MG63 (cell line): Measurements from ENCODE around the gene GABRG3. TPM values are rescaled to one million over a fixed set of nuclear protein-coding genes. Genes with fewer than 3 reads are reported as not detected.

ENCODE experiments used
- DNase-seq: peaks from one replicate; pipeline ENCODE4 v3.0.0-alpha.2; 2020
- H3K27me3 ChIP-seq: fragments of 250-450 bp; sonication (Bioruptor Pico); 2 replicates; pipeline ENCODE4 v1.5.1; 2020; ENCODE audit warnings: mild to moderate bottlenecking, moderate library complexity
- H3K36me3 ChIP-seq: fragments of 250-450 bp; sonication (Bioruptor Pico); 2 replicates; pipeline ENCODE4 v1.5.1; 2020; ENCODE audit warnings: mild to moderate bottlenecking, moderate library complexity
- H3K4me3 ChIP-seq: fragments of 250-450 bp; sonication (Bioruptor Pico); 2 replicates; pipeline ENCODE4 v1.5.1; 2020; ENCODE audit warnings: mild to moderate bottlenecking, moderate library complexity
- H3K9me3 ChIP-seq: fragments of 250-450 bp; sonication (Bioruptor Pico); 2 replicates; pipeline ENCODE4 v1.5.1; 2020; ENCODE audit warnings: mild to moderate bottlenecking, moderate library complexity
- total RNA-seq: library from RNA; depleted of rRNA; stranded (reverse); fragments of >200 nt; shearing (Covaris generic); gene quantifications from 2 replicates; pipeline ENCODE4 v1.2.3, GENCODE V29; 2014; ENCODE audit warnings: low replicate concordance

The GABRG3 gene
- total RNA-seq, 1 experiment from 2014 or later = not detected

DNA sequence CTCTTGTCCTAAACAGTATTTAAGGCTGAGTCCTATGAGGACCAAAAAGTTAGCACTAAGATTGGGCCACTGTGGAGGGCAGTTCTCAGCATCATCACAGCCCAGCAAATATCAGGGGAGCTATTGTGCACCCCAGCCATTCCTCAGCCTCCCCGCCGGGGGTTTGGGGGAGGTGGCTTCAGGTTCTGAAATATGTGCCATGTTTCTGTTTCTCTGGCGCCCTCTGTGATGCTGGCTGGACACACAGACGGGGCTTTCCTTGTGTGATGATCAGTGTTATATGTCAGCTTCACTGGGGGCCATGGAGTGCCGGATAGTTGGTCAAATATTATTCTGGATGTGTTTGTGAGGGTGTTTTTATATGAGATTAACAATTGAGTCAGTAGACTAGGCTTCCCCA, 106.8 kb downstream of the GABRG3 start:
- Histone ChIP-seq H3K36me3 (no peaks in the 10 kb centered on the region), H3K4me3 (no peak overlapping the region), H3K27me3 (no peaks in the 10 kb centered on the region), H3K9me3 (no peaks in the 10 kb centered on the region)
- DNase-seq = no peak

DNA sequence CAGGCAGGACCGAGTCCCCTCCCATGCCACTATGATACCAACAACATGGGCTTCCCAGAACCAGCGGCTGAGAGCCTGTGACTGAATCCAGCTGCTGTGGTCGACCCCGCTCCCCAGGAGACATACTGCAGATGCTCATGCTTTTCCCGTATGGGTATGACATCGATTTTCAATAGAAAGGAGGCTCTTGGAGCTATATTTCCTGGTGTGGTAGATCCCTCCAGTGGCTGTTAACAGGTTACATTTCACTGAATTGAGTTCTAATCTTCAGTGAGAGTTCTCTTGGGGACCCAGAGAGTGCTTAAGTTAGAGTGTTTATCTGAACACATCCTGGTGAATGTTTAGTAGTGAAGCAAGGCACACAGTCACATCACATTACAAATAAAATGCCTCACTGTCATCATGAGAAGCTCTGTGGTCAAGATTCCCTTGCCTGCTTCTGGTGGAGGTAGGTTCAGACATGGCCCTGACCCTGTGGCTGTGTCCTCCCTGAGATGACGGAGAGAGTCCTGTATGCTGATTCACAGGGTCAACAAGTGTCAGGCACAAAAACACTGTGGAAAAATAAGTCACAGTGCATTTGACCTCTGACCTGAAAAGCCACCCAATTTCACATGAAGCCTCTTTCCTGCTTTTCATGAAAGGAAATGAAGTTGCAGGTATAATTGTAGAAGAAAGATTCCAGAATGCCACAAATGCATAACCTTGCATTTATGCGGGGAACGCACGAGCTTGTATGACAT, 110.9 kb downstream of the GABRG3 start:
- no peaks in the 10 kb centered on the region for H3K9me3 ChIP-seq
- H3K36me3 ChIP-seq = no peaks in the 10 kb centered on the region
- DNase-seq = no peak
- no peak overlapping the region for H3K4me3 ChIP-seq
- no peaks in the 10 kb centered on the region for H3K27me3 ChIP-seq

DNA sequence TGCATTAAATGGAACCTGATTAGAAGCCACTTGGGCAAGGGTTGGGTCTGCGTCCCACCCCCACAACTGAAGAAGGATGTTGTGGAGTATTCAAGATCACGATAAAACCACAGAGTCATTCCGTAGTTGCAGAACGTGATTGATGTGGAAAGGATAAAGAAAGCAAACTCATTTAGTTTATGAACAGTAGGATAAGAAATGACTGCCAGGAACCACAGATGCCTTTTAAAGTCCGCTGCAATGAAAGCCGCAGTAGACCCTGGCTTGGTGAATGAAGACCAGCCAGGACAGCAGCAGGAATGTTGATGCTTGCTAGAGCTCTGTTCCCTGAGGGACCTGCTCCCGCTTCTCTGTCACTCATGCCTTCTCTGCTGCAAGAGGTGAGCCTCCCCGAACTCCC, 111.5 kb downstream of the GABRG3 start:
- no peak overlapping the region for H3K4me3 ChIP-seq
- H3K36me3 ChIP-seq = no peaks in the 10 kb centered on the region
- no peaks in the 10 kb centered on the region for H3K27me3 ChIP-seq
- H3K9me3 ChIP-seq = no peaks in the 10 kb centered on the region
- DNase-seq = no peak

DNA sequence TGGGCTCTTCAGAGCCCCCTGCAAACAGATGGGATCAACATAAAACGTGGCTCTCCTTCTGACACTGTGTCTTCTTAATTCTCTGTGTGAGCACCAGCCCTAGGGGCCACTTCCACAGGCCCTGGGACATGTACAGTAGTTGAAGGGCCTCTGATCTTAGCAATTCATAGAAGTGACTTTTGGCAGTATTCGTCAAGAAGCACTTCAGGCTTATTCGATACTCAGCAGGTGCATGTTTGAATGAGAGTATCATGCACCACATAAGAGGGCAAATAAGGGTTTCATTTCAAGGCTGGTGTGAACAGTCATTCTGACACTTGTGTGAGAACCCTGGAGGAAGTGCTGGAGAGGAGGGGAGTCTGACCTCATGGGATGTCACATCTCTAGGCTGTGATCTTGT, 113.9 kb downstream of the GABRG3 start:
- Histone ChIP-seq H3K9me3 (no peaks in the 10 kb centered on the region), H3K4me3 (no peak overlapping the region), H3K36me3 (no peaks in the 10 kb centered on the region), H3K27me3 (no peaks in the 10 kb centered on the region)
- DNase-seq = no peak

DNA sequence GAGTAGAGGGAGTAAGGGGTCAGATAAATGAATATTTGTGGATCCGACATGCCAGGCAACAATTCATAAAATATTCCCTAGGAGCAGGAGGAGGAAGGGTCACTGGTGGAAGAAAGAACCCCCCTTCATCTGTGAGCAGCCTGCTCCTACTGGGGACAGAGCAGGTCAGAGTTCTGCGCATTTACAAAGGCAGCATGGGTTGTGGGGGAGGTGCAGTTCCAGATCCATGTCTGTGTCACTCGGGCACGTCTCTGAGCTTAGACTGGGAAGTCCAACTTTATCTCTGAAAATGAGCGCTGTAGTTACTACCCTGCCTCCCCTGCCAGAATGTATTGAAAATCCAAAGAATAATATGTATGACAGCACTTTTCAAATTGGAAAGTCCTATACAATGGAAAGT, 115.2 kb downstream of the GABRG3 start:
- Histone ChIP-seq H3K36me3 (no peaks in the 10 kb centered on the region), H3K4me3 (no peak overlapping the region), H3K9me3 (no peaks in the 10 kb centered on the region), H3K27me3 (no peaks in the 10 kb centered on the region)
- DNase-seq = no peak

DNA sequence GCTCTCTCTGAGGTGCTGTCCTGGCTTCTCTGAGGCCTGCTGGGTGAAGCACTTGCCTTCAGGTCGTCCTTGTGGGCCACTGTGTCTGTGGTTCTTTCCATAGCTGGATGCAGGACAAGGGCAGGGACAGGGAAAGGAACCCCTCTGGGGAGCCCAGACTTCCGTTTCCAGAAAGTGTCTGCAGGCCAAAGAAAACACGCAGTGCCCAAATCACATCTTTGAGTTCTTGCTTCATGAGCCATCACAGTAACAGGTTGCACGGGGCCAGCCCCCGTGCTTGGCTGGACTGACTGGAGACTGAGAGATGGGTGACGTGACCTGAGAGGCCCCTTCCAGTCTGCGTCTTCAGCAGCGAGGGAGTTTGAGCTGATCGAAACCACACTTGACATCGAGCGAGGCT, 115.8 kb downstream of the GABRG3 start:
- DNase-seq = no peak
- Histone ChIP-seq H3K9me3 (no peaks in the 10 kb centered on the region), H3K36me3 (no peaks in the 10 kb centered on the region), H3K4me3 (no peak overlapping the region), H3K27me3 (no peaks in the 10 kb centered on the region)

DNA sequence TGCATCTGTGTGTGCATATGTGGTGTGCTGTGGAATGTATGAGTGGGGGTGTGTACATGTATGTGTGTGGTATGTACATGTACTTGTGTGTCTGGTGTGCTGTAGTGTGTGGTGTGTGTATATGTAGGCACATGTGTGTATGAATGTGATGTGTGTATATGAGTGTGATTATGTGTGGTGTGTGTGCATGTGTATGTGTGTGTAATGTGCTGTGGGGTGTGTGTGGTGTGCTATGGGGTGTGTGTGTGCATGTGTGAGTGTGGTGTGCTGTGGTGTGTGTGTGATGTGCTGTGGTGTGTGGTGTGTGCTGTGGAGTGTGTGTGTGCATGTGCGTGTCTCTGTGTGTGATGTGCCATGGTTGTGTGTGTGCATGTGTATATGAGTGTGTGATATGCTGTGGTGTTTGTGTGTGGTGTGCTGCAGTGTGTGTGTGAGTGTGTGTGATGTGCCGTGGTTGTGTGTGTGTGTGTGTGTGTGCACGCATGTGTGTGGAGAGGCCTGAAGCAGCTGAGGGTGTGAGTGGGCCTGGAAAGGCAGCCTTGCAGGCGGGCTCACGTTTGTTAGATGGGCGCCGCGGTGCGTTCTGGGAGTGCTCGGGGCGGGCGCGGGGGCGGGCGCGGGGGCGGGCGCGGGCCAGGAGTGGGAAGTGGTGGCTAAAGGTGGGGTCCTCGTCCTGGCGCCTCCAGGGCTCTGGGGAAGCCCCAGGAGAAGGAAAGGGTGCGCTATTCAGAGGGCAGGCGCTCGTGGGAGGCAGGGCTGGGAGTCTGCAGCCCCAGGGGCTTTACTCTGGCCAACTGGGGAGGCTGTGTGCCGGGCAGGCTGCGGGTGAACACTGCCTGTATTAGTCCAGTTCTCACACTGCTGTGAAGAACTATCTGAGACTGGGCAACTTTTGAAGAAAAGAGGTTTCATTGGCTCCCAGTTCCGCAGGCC, 116.9 kb downstream of the GABRG3 start:
- no peaks in the 10 kb centered on the region for H3K9me3 ChIP-seq
- H3K4me3 ChIP-seq = no peak overlapping the region
- H3K27me3 ChIP-seq = no peaks in the 10 kb centered on the region
- no peak for DNase-seq
- H3K36me3 ChIP-seq = no peaks in the 10 kb centered on the region

DNA sequence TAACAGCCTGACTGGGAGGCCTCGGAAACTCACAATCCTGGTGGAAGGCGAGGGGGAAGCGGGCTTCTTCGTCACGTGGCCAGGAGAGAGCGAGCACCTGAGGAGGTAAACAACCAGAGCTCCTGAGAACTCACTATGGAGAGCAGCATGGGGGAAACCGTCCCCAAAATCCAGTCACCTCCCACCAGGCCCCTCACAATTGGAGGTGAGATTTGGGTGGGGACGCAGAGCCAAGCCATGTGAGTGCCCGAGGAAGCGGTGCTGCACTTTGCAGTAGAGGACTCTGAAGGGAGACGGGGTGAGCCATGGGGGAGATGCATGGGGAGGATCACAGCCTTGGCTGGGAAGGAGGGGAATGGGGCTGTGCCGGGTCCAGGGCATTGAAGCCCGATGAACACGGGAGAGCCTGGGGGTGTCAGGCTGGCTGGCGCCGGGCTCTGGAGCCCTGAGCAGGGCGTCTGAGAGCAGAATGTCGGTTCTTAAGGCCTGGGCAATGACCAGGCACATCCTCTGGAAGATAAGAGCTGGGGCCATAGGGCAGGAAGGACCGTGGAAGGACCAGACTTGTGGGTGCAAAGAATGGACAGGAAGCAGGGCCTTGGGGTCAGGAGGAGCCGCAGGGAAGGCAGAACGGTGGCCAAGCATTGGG, 117.7 kb downstream of the GABRG3 start:
- no peak for DNase-seq
- no peak overlapping the region for H3K4me3 ChIP-seq
- H3K27me3 ChIP-seq = no peaks in the 10 kb centered on the region

DNA sequence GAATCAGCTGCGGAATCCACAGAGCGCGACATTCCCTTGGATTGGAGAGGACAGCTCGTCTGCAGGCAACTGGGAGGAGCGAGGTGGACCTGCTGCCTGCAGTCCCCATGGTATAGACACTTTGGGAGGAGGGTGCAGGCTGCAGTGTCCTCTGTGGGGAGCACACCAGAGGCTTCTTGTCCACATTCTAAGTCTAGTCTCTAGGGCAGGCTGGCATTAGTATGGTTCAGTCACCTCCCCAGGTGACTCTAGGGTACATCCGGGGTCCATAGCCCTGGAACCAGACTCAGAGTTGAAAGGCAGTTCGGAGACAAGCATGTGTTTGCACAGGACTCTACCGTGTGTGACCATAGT, 118.2 kb downstream of the GABRG3 start:
- Histone ChIP-seq H3K27me3 (no peaks in the 10 kb centered on the region), H3K36me3 (no peaks in the 10 kb centered on the region), H3K4me3 (no peak overlapping the region), H3K9me3 (no peaks in the 10 kb centered on the region)
- no peak for DNase-seq

More for the DNA sequence above, 117.7 kb downstream of the GABRG3 start:
- Histone ChIP-seq H3K9me3 (no peaks in the 10 kb centered on the region), H3K36me3 (no peaks in the 10 kb centered on the region)

DNA sequence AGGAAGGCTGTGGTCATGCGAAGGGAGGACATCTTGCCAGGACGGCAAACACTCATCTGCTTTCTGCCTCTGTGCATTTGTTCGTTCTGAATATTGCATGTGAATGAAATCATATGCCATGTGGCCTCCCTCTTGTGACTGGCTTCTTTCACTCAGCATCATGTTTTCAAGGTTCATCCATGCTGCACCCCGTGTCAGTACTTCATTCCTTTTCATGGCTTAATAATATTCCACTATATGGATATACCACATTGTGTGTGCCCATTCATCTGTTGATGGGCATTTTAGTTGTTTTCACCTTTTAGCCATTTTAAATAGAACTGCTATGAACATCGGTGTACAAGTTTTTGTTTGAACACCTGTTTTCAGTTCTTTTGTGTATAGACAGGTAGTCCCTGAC, 118.7 kb downstream of the GABRG3 start:
- no peaks in the 10 kb centered on the region for H3K9me3 ChIP-seq
- no peaks in the 10 kb centered on the region for H3K27me3 ChIP-seq
- DNase-seq = no peak
- H3K36me3 ChIP-seq = no peaks in the 10 kb centered on the region
- no peak overlapping the region for H3K4me3 ChIP-seq

DNA sequence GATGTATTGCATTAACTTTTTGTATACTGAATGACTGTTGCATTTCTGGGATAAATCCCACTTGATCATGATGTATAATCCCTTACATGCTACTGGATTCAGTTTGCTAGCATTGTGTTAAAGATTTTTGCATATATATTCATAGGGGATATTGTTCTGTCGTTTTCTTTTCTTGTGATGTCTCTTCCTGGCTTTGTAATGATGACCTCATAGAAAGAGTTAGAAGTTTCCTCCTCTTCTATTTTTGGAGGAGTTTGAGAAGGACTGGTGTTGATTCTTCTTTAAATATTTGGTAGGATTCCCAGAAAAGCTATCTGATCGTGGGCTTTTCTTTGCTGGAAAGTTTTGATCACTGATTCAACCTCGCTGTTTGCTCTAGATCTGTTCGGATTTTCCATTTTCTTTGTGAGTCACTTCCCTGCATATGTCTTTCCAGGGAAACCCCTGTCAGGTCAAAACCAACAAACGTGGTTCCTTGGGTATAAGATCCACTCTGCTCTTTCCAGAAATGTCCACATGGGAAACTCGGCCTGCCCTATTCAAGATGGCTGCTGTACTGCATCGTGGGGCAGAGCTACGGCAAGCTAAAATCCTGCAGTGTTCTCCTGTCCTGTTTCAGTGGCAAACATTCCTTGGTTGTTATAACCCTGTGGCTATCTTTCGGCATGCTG, 120.4 kb downstream of the GABRG3 start:
- no peak for DNase-seq
- H3K27me3 ChIP-seq = no peaks in the 10 kb centered on the region
- no peaks in the 10 kb centered on the region for H3K9me3 ChIP-seq
- no peak overlapping the region for H3K4me3 ChIP-seq
- H3K36me3 ChIP-seq = no peaks in the 10 kb centered on the region

DNA sequence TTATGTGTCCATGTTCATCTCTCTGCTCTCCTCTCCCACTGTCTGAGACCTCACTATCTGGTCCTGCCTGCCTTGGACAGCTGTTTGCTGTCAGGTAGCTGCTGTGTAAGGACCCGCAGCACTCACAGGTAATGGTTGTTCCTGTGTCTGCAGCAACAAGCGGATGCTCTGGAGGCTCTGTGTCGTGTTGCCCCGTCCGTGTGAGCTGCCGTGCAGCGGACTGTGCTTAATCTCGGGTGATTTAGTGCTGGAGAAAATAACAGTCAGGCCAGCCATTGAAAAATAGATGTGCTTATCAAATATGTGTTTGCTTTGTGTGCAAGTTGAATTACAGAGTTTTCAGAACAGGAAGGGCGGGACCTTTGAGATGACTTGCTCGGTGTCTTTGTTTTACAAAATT, 121.4 kb downstream of the GABRG3 start:
- H3K27me3 ChIP-seq = no peaks in the 10 kb centered on the region
- H3K9me3 ChIP-seq = no peaks in the 10 kb centered on the region
- H3K36me3 ChIP-seq = no peaks in the 10 kb centered on the region
- DNase-seq = no peak
- H3K4me3 ChIP-seq = no peak overlapping the region

DNA sequence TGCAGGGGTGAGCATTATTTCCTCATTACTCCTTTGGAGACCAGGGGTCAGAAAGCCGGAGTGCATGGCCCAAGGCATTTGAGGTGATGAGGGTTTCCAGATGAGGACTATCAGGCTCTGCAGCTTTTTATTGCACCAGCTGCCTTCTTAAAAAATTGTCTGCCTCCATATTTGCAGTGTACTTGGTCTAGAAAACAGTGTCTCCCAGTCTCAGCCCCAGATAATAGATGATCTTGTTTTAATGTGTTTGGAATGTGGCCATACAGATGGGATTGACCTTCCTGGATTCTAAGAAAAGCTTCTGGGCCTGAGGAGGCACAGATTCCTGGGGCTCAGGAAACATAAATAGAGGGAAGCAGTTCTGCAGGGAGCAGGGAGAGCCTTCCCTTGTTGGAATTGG, 123.3 kb downstream of the GABRG3 start:
- no peak for DNase-seq
- Histone ChIP-seq H3K27me3 (no peaks in the 10 kb centered on the region), H3K36me3 (no peaks in the 10 kb centered on the region), H3K9me3 (no peaks in the 10 kb centered on the region), H3K4me3 (no peak overlapping the region)

DNA sequence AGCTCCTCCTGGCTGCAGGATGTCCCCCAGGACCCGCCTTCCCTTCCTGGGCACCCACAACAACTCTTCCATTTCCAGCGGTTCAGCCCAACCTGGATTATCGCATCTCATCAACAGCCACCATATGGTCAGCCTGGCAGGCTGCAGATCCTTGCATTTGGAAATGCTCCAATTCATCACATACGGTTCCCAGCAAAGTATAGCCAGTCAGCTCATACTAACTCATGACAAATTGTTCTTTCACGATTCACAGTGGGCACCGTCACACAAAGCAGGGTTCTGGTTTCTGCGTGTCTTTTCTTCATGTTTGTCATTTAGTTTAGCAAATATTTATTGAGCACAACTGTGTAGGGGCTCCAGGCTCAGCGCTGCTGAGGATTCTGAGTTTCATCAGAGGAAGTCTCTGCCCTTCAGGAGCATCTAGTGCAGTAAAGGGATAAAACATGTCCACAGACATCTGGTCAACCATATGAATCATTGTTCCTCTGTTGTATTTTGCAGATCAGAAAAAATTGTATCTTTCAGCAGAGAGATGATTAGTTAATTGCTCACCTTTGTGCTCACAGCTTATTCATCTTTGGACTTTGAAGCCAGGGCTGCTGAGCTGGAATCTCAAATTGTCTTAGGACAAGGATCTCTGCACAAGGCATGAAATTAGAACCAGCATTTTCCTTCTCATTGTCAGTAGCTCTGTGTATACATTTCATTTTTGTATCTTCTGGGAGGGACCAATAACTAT, 125.1 kb downstream of the GABRG3 start:
- no peak for DNase-seq
- Histone ChIP-seq H3K36me3 (no peaks in the 10 kb centered on the region), H3K9me3 (no peaks in the 10 kb centered on the region), H3K27me3 (no peaks in the 10 kb centered on the region), H3K4me3 (no peak overlapping the region)

DNA sequence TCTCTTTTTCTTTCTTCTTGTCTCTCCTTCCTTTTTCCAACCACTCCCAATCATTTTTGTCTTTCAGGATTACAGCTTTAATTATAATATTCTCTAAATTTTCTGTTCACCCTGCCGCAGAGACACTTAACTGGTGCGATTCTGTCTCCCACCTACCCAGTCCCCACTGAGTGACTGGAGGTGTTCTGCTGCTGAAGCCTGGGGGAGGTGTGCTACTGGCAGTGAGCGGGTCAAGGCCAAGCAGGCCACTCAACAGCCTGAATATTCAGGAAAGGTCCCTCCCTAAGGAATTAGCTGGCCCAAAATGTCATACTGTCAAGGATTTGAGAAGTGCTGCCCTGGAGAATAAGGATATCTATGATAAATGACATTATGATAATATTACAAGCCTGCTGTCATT, 126.5 kb downstream of the GABRG3 start:
- Histone ChIP-seq H3K36me3 (no peaks in the 10 kb centered on the region), H3K27me3 (no peaks in the 10 kb centered on the region), H3K9me3 (no peaks in the 10 kb centered on the region), H3K4me3 (no peak overlapping the region)
- DNase-seq = no peak

DNA sequence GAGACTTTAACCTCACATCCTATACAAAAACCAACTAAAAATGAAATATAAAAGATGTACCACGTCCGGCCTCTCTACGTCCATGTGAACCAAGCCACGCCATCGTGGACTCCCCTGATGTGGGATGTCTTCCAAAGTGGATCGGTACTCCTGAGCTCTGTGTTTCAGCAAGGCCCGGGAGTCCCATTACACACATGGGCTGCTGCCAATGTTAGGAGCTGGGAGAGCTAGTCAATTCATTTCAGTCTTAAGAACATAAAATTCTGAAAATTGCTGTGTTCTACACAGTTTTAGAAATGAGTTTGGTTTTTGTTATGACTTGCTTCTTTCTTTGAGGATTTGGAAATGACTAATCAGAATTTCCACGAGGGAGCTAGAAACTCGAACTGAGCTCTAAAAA, 131.0 kb downstream of the GABRG3 start:
- no peak overlapping the region for H3K4me3 ChIP-seq
- H3K27me3 ChIP-seq = no peaks in the 10 kb centered on the region
- no peak for DNase-seq
- H3K36me3 ChIP-seq = no peaks in the 10 kb centered on the region
- H3K9me3 ChIP-seq = no peaks in the 10 kb centered on the region
